Measurements from ENCODE around the gene NDRG4.
A peak's percentile ranks its signal among the peaks of the same experiment; 100 is the strongest.
"Not testable (repeated sequence)": the region's sequence is repeated elsewhere in the genome, so short reads cannot be mapped to it uniquely, and the experiment has no call there.

NDRG4 gene

GRCh38 chr16:58466396-58466795, 33.5 kb upstream of the NDRG4 start:
- DNase-seq = no peak

GRCh38 chr16:58467905-58468304, 32.0 kb upstream of the NDRG4 start:
- DNase-seq = no peak

- no peak for DNase-seq
Measured at GRCh38 chr16:58471209-58471975, 28.6 kb upstream of the NDRG4 start.

GRCh38 chr16:58472266-58472665, 27.7 kb upstream of the NDRG4 start:
- no peak for DNase-seq

- DNase-seq = no peak
Measured at GRCh38 chr16:58472827-58473226, 27.1 kb upstream of the NDRG4 start.

- DNase-seq = no peak
Measured at GRCh38 chr16:58474296-58474695, 25.6 kb upstream of the NDRG4 start.

- no peak for DNase-seq
Measured at GRCh38 chr16:58475091-58475619, 24.8 kb upstream of the NDRG4 start.

GRCh38 chr16:58476791-58477190, 23.2 kb upstream of the NDRG4 start:
- DNase-seq = no peak

GRCh38 chr16:58478427-58478826, 21.5 kb upstream of the NDRG4 start:
- DNase-seq = no peak

GRCh38 chr16:58481226-58481869, 18.6 kb upstream of the NDRG4 start:
- no peak for DNase-seq

GRCh38 chr16:58481931-58482330, 18.0 kb upstream of the NDRG4 start:
- DNase-seq = no peak

- DNase-seq = no peak
Measured at GRCh38 chr16:58485184-58485887, 14.6 kb upstream of the NDRG4 start.

- peak; percentile 71 for DNase-seq
Measured at GRCh38 chr16:58487566-58488351, 12.2 kb upstream of the NDRG4 start.

- no peak for DNase-seq
Measured at GRCh38 chr16:58488531-58488930, 11.4 kb upstream of the NDRG4 start.

- no peak for DNase-seq
Measured at GRCh38 chr16:58490065-58490464, 9.9 kb upstream of the NDRG4 start.

- DNase-seq = not testable (repeated sequence)
Measured at GRCh38 chr16:58490539-58490938, 9.4 kb upstream of the NDRG4 start.

- no peak for DNase-seq
Measured at GRCh38 chr16:58492066-58492465, 7.9 kb upstream of the NDRG4 start.

- peak; percentile 13 for DNase-seq
Measured at GRCh38 chr16:58492735-58493134, 7.2 kb upstream of the NDRG4 start.

GRCh38 chr16:58493756-58494431, 6.0 kb upstream of the NDRG4 start:
- no peak for DNase-seq

GRCh38 chr16:58494981-58495520, 4.9 kb upstream of the NDRG4 start:
- DNase-seq = peak; percentile 28

- DNase-seq = no peak
Measured at GRCh38 chr16:58495521-58496331, 4.2 kb upstream of the NDRG4 start.

All from NCI-H510A treated with DMSO at 0.1 percent for 48 hours (cell line).